GM18873 (cell line): ENCODE measurements around the gene WDR59.

Source experiments
- ATAC-seq: cut with Tn5 transposase; IDR thresholded peaks from one replicate; pipeline ENCODE4 v1.9.1; 2021; ENCODE audit warnings: mild to moderate bottlenecking, moderate library complexity, moderate number of reproducible peaks; ENCODE audit not compliant: unreplicated experiment, low FRiP score

Gene WDR59

DNA sequence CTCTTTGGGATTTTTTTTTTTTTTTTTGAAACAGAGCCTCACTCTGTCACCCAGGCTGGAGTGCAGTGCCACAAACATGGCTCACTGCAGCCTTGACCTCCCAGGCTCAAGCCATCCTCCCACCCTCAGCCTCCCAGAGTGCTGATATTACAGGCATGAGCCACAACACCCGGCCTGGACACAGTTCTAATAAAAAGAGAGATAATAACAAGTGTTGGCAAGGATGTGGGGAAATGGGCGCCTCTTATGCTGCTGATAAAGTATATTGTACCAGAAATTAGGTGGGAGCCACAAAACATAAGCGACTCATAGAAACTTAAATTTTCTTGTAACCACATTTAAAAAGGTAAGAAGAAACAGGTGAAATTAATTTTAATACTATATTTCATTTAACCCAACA is 159.9 kb downstream of the WDR59 start:
- ATAC-seq: no peak
